ENCODE data around the gene SCG3.

The SCG3 gene

GRCh38 chr15:51677452-51677851 is 3.9 kb upstream of the SCG3 start:
- DNase-seq (ENCODE audit: low read depth, low spot score): no peak

GRCh38 chr15:51678096-51678495 is 3.2 kb upstream of the SCG3 start:
- H3K27ac ChIP-seq: no peak overlapping the region
- DNase-seq (ENCODE audit: low read depth, low spot score): peak; percentile 16

More at GRCh38 chr15:51677452-51677851, 3.9 kb upstream of the SCG3 start:
- no peak overlapping the region for H3K27ac ChIP-seq

- no peak overlapping the region for H3K27ac ChIP-seq
- DNase-seq (ENCODE audit: low read depth, low spot score): no peak
Observed at GRCh38 chr15:51680321-51680720, 982 bp upstream of the SCG3 start.

- no peak for DNase-seq (ENCODE audit: low read depth, low spot score)
- H3K27ac ChIP-seq: no peak overlapping the region
Observed at GRCh38 chr15:51687565-51687964, 6.3 kb downstream of the SCG3 start.

GRCh38 chr15:51688863-51689262 is 7.6 kb downstream of the SCG3 start:
- no peak for DNase-seq (ENCODE audit: low read depth, low spot score)
- no peak overlapping the region for H3K27ac ChIP-seq

- no peak for DNase-seq (ENCODE audit: low read depth, low spot score)
- no peak overlapping the region for H3K27ac ChIP-seq
Observed at GRCh38 chr15:51692154-51692553, 10.9 kb downstream of the SCG3 start.

- no peak overlapping the region for H3K27ac ChIP-seq
- DNase-seq (ENCODE audit: low read depth, low spot score): no peak
Observed at GRCh38 chr15:51696566-51696965, 15.3 kb downstream of the SCG3 start.

GRCh38 chr15:51697163-51697562 is 15.9 kb downstream of the SCG3 start:
- no peak for DNase-seq (ENCODE audit: low read depth, low spot score)
- no peak overlapping the region for H3K27ac ChIP-seq

GRCh38 chr15:51699373-51699772 is 18.1 kb downstream of the SCG3 start:
- no peak overlapping the region for H3K27ac ChIP-seq
- DNase-seq (ENCODE audit: low read depth, low spot score): no peak

- no peak for DNase-seq (ENCODE audit: low read depth, low spot score)
- H3K27ac ChIP-seq: no peak overlapping the region
Observed at GRCh38 chr15:51702710-51703109, 21.4 kb downstream of the SCG3 start.

- DNase-seq (ENCODE audit: low read depth, low spot score): no peak
Observed at GRCh38 chr15:51706291-51706690, 25.0 kb downstream of the SCG3 start.

GRCh38 chr15:51706926-51707608 is 25.8 kb downstream of the SCG3 start:
- no peak for DNase-seq (ENCODE audit: low read depth, low spot score)

More at GRCh38 chr15:51706291-51706690, 25.0 kb downstream of the SCG3 start:
- no peak overlapping the region for H3K27ac ChIP-seq

GRCh38 chr15:51708013-51708412 is 26.7 kb downstream of the SCG3 start:
- no peak for DNase-seq (ENCODE audit: low read depth, low spot score)
- no peak overlapping the region for H3K27ac ChIP-seq

More at GRCh38 chr15:51706926-51707608, 25.8 kb downstream of the SCG3 start:
- no peak overlapping the region for H3K27ac ChIP-seq

- DNase-seq (ENCODE audit: low read depth, low spot score): no peak
- no peak overlapping the region for H3K27ac ChIP-seq
Observed at GRCh38 chr15:51709031-51709430, 27.7 kb downstream of the SCG3 start.

GRCh38 chr15:51714162-51714561 is 32.9 kb downstream of the SCG3 start:
- DNase-seq (ENCODE audit: low read depth, low spot score): no peak
- no peak overlapping the region for H3K27ac ChIP-seq

- H3K27ac ChIP-seq: no peak overlapping the region
- DNase-seq (ENCODE audit: low read depth, low spot score): no peak
Observed at GRCh38 chr15:51714911-51715310, 33.6 kb downstream of the SCG3 start.

GRCh38 chr15:51718219-51718618 is 36.9 kb downstream of the SCG3 start:
- no peak overlapping the region for H3K27ac ChIP-seq
- no peak for DNase-seq (ENCODE audit: low read depth, low spot score)

GRCh38 chr15:51718746-51719145 is 37.4 kb downstream of the SCG3 start:
- DNase-seq (ENCODE audit: low read depth, low spot score): no peak
- H3K27ac ChIP-seq: no peak overlapping the region

GRCh38 chr15:51720201-51720995 is 39.1 kb downstream of the SCG3 start:
- no peak overlapping the region for H3K27ac ChIP-seq

GRCh38 chr15:51721199-51721960 is 40.1 kb downstream of the SCG3 start:
- DNase-seq (ENCODE audit: low read depth, low spot score): no peak
- H3K27ac ChIP-seq: no peak overlapping the region

More at GRCh38 chr15:51720201-51720995, 39.1 kb downstream of the SCG3 start:
- no peak for DNase-seq (ENCODE audit: low read depth, low spot score)

GRCh38 chr15:51724199-51724598 is 42.9 kb downstream of the SCG3 start:
- DNase-seq (ENCODE audit: low read depth, low spot score): no peak
- no peak overlapping the region for H3K27ac ChIP-seq

All from epithelial cell of prostate (primary cell).